Measurements from ENCODE around the gene OSBPL1A. TPM values are rescaled to one million over a fixed set of nuclear protein-coding genes. Genes with fewer than 3 reads are reported as not detected.

Gene OSBPL1A
- total and polyA plus RNA-seq, 10 of the 15 experiments (the other 5 are each of a cell fraction or from before 2014, with no cell fraction given), result 0.02 to 0.83 (median 0.11) TPM; not detected in 6

DNA sequence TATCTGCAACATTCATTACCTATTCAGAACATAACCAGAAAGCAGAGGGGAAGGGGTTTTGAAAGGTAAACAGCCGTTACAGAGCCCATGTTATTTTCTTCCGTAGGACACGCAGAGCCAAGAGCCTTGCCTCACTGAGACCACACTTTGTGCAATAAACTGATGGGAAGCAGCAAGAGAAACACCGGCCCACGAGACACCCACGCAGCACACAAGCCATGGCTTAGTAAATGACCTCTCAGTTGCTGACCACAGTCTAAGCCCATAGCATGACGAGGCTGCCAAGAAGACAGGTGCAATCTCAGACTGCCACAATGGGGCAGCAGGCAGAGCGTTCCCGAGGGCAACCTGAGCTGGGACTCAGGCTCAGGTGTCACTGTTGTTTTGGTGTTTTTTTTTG is 199.2 kb downstream of the OSBPL1A start:
- ATAC-seq (no peak), FAIRE-seq (no peak), DNase-seq (ENCODE audit: low read depth, low spot score) (no peak)
- no peak overlapping the region for H2AFZ ChIP-seq (ENCODE audit: control insufficient read depth, low read depth, low read length)
- in situ Hi-C loops (cut with MboI) (no loop called here), intact Hi-C loops (cut with micrococcal nuclease; ENCODE audit: unreplicated experiment) (no loop called here)
- H4K20me1 ChIP-seq (ENCODE audit: control insufficient read depth, insufficient read depth), result no peaks in the 10 kb centered on the region
- no peak overlapping the region for H3K4me3 ChIP-seq
- no peaks in the 10 kb centered on the region for H3K9me3 ChIP-seq (replicated peaks; ENCODE audit: control insufficient read depth, insufficient read depth, low read length)
- ChIA-PET SMC1A (ENCODE audit: uncharacterized antibody, unreplicated experiment) (no interaction called here), RAD21 (ENCODE audit: unreplicated experiment) (no interaction called here), CTCF (interaction anchor here (2.3 kb wide), 1 partner anchor 22 kb away, joined by 5 read pairs; no protein-coding TSS in a partner anchor), POLR2A (no interaction called here)
- no TSS peak for BruUV-seq (replicated peaks)
- TF ChIP-seq MTA2 (IDR thresholded peaks at IDR 0.05; ENCODE audit: low read depth), result no peak
- TF ChIP-seq RELA (IDR thresholded peaks at IDR 0.05; ENCODE audit: borderline replicate concordance, partially characterized antibody), result no peak
- TF ChIP-seq, protein P1, sequence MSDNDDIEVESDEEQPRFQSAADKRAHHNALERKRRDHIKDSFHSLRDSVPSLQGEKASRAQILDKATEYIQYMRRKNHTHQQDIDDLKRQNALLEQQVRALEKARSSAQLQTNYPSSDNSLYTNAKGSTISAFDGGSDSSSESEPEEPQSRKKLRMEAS (IDR thresholded peaks at IDR 0.05; ENCODE audit: low read depth, low read length), result no peak
- TF ChIP-seq ATF7 (IDR thresholded peaks at IDR 0.05; ENCODE audit: low read depth), result no peak
- no peak for TF ChIP-seq ZZZ3 (IDR thresholded peaks at IDR 0.05; ENCODE audit: control insufficient read depth, insufficient read length, low read depth)
- TF ChIP-seq, protein P2, sequence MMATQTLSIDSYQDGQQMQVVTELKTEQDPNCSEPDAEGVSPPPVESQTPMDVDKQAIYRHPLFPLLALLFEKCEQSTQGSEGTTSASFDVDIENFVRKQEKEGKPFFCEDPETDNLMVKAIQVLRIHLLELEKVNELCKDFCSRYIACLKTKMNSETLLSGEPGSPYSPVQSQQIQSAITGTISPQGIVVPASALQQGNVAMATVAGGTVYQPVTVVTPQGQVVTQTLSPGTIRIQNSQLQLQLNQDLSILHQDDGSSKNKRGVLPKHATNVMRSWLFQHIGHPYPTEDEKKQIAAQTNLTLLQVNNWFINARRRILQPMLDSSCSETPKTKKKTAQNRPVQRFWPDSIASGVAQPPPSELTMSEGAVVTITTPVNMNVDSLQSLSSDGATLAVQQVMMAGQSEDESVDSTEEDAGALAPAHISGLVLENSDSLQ (IDR thresholded peaks at IDR 0.05), result no peak
- TF ChIP-seq YBX1 (IDR thresholded peaks at IDR 0.05), result no peak
- TF ChIP-seq, protein P3, sequence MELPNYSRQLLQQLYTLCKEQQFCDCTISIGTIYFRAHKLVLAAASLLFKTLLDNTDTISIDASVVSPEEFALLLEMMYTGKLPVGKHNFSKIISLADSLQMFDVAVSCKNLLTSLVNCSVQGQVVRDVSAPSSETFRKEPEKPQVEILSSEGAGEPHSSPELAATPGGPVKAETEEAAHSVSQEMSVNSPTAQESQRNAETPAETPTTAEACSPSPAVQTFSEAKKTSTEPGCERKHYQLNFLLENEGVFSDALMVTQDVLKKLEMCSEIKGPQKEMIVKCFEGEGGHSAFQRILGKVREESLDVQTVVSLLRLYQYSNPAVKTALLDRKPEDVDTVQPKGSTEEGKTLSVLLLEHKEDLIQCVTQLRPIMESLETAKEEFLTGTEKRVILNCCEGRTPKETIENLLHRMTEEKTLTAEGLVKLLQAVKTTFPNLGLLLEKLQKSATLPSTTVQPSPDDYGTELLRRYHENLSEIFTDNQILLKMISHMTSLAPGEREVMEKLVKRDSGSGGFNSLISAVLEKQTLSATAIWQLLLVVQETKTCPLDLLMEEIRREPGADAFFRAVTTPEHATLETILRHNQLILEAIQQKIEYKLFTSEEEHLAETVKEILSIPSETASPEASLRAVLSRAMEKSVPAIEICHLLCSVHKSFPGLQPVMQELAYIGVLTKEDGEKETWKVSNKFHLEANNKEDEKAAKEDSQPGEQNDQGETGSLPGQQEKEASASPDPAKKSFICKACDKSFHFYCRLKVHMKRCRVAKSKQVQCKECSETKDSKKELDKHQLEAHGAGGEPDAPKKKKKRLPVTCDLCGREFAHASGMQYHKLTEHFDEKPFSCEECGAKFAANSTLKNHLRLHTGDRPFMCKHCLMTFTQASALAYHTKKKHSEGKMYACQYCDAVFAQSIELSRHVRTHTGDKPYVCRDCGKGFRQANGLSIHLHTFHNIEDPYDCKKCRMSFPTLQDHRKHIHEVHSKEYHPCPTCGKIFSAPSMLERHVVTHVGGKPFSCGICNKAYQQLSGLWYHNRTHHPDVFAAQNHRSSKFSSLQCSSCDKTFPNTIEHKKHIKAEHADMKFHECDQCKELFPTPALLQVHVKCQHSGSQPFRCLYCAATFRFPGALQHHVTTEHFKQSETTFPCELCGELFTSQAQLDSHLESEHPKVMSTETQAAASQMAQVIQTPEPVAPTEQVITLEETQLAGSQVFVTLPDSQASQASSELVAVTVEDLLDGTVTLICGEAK (IDR thresholded peaks at IDR 0.05; ENCODE audit: borderline replicate concordance), result no peak
- no peak for TF ChIP-seq WRNIP1 (IDR thresholded peaks at IDR 0.05; ENCODE audit: borderline replicate concordance, low read depth, low read length)
- TF ChIP-seq, protein P4, sequence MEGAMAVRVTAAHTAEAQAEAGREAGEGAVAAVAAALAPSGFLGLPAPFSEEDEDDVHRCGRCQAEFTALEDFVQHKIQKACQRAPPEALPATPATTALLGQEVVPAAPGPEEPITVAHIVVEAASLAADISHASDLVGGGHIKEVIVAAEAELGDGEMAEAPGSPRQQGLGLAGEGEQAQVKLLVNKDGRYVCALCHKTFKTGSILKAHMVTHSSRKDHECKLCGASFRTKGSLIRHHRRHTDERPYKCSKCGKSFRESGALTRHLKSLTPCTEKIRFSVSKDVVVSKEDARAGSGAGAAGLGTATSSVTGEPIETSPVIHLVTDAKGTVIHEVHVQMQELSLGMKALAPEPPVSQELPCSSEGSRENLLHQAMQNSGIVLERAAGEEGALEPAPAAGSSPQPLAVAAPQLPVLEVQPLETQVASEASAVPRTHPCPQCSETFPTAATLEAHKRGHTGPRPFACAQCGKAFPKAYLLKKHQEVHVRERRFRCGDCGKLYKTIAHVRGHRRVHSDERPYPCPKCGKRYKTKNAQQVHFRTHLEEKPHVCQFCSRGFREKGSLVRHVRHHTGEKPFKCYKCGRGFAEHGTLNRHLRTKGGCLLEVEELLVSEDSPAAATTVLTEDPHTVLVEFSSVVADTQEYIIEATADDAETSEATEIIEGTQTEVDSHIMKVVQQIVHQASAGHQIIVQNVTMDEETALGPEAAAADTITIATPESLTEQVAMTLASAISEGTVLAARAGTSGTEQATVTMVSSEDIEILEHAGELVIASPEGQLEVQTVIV (IDR thresholded peaks at IDR 0.05; ENCODE audit: borderline replicate concordance, partially characterized antibody), result no peak
- TF ChIP-seq NFIC (IDR thresholded peaks at IDR 0.05; ENCODE audit: low read depth, low read length), result no peak
- no peak for TF ChIP-seq CREM (IDR thresholded peaks at IDR 0.05; ENCODE audit: low read depth)
- TF ChIP-seq, protein P5, sequence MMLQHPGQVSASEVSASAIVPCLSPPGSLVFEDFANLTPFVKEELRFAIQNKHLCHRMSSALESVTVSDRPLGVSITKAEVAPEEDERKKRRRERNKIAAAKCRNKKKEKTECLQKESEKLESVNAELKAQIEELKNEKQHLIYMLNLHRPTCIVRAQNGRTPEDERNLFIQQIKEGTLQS (IDR thresholded peaks at IDR 0.05; ENCODE audit: borderline replicate concordance, extremely low read depth, low read depth, low read length), result no peak
- TF ChIP-seq GATAD2B (conservative IDR thresholded peaks at IDR 0.05; ENCODE audit: low read depth), result no peak
- no peak for TF ChIP-seq FOXK2 (IDR thresholded peaks at IDR 0.05)
- no peak for TF ChIP-seq RBBP5 (conservative IDR thresholded peaks at IDR 0.05)
- TF ChIP-seq POLR2A (IDR thresholded peaks at IDR 0.05; ENCODE audit: low read depth, low read length), result no peak
- TF ChIP-seq RAD51 (IDR thresholded peaks at IDR 0.05), result no peak
- TF ChIP-seq MEF2B (IDR thresholded peaks at IDR 0.05; ENCODE audit: partially characterized antibody, poor library complexity, severe bottlenecking), result no peak
- no peaks in the 10 kb centered on the region for H3K79me2 ChIP-seq (ENCODE audit: control insufficient read depth, insufficient read depth, low read length)
- no peak overlapping the region for H3K9ac ChIP-seq (ENCODE audit: control insufficient read depth, insufficient read depth, low read length)
- H3K4me2 ChIP-seq (ENCODE audit: control insufficient read depth, insufficient read depth), result no peak overlapping the region
- no peaks in the 10 kb centered on the region for H3K4me1 ChIP-seq (ENCODE audit: control insufficient read depth, insufficient read depth, low read length)
- H3K27me3 ChIP-seq (replicated peaks in 1 of 2; ENCODE audit: control insufficient read depth in 2 of 2, insufficient read depth in 2 of 2, low read length in 1 of 2), result peaks cover 0 to 3% of the 10 kb centered on the region in 2 experiments; a peak in 3 of 4 replicates
- no peaks in the 10 kb centered on the region for H3K36me3 ChIP-seq (ENCODE audit: control insufficient read depth in 2 of 2, insufficient read depth in 2 of 2, low read length in 1 of 2)
- H3K27ac ChIP-seq (ENCODE audit: control insufficient read depth, insufficient read depth), result no peak overlapping the region
- WGBS (ENCODE audit: insufficient coverage, insufficient replicate concordance, low lambda C conversion rate, missing lambda C conversion rate), result 54% methylated on average over 9 of the region's 9 CpGs
